B cell (primary cell): Measurements from ENCODE around the gene PRPF19. TPM values are rescaled to one million over a fixed set of nuclear protein-coding genes. Genes with fewer than 3 reads are reported as not detected.

Experiments used
- ATAC-seq: fragments of 200-7000 bp; cut with Tn5 transposase; one replicate; pipeline ENCODE4 v1.10.0; 2021; ENCODE audit warnings: low read depth, mild to moderate bottlenecking, moderate number of reproducible peaks, moderate library complexity
- CTCF ChIA-PET: fragments of 350-600 bp; sonication (Branson Sonifier 250); formaldehyde crosslinking; loops from one replicate; lab custom pipeline; 2021; ENCODE audit warnings: antibody characterized with exemption, inconsistent platforms; lab: Charles Lee
- POLR2A ChIA-PET: fragments of 350-600 bp; sonication (Branson Sonifier 250); formaldehyde crosslinking; loops from one replicate; lab custom pipeline; 2021; ENCODE audit warnings: antibody characterized with exemption; lab: Charles Lee
- DNase-seq: peaks from one replicate; pipeline ENCODE4 v3.0.0; 2013
- H2AFZ ChIP-seq: 2 replicates; pipeline ENCODE4 v1.6.1; 2012; ENCODE audit warnings: mild to moderate bottlenecking, low read depth, low read length; ENCODE audit not compliant: insufficient read depth, poor library complexity, severe bottlenecking
- H3K27ac ChIP-seq, 2 donors: 1 replicate in 1 of 2; 2 replicates in 1 of 2; pipeline ENCODE4 v1.5.1; 2012 to 2013; ENCODE audit warnings: low read length in 2 of 2, mild to moderate bottlenecking in 2 of 2, moderate library complexity in 1 of 2
- H3K27me3 ChIP-seq, 4 experiments: fragments of 200-600 bp in 1 of 4; sonication (generic) in 1 of 4; replicated peaks in 1 of 4; 1 replicate in 2 of 4; 2 replicates in 2 of 4; pipeline versions ENCODE4 v1.6.1 to v1.7.0; 2013 to 2016; ENCODE audit warnings: low read length in 3 of 4, mild to moderate bottlenecking in 2 of 4, mixed read lengths in 1 of 4, moderate library complexity in 1 of 4; ENCODE audit not compliant: insufficient read depth in 4 of 4, control insufficient read depth in 3 of 4; ENCODE audit errors: control extremely low read depth in 1 of 4
- H3K36me3 ChIP-seq, 2 experiments: replicated peaks in 1 of 2; 1 replicate in 1 of 2; 2 replicates in 1 of 2; pipeline versions ENCODE4 v1.6.1 to v1.7.1; 2013; ENCODE audit warnings: low read length in 1 of 2; ENCODE audit not compliant: insufficient read depth in 2 of 2, control insufficient read depth in 1 of 2; ENCODE audit errors: control extremely low read depth in 1 of 2, extremely low read depth in 1 of 2
- H3K4me1 ChIP-seq, 2 donors: fragments of 200-600 bp in 1 of 2; sonication (generic) in 1 of 2; 1 replicate in 1 of 2; 2 replicates in 1 of 2; pipeline versions ENCODE4 v1.5.1 to v1.6.1; 2013 to 2017; ENCODE audit warnings: low read length in 2 of 2; ENCODE audit not compliant: control insufficient read depth in 2 of 2, insufficient read depth in 2 of 2
- H3K4me2 ChIP-seq: replicated peaks from 2 replicates; pipeline ENCODE3; 2012; ENCODE audit warnings: mild to moderate bottlenecking, low read depth, low read length; ENCODE audit not compliant: poor library complexity, severe bottlenecking
- H3K4me3 ChIP-seq, 5 experiments: fragments of 200-600 bp in 1 of 5; sonication (generic) in 1 of 5; 1 replicate in 3 of 5; 2 replicates in 2 of 5; pipeline versions ENCODE4 v1.5.1 to v1.7.0; 2011 to 2016; ENCODE audit warnings: low read length in 4 of 5, mild to moderate bottlenecking in 4 of 5, low read depth in 2 of 5, control low read depth in 1 of 5, moderate library complexity in 1 of 5; ENCODE audit not compliant: insufficient read depth in 1 of 5; ENCODE audit errors: control extremely low read depth in 1 of 5, extremely low read depth in 1 of 5
- H3K79me2 ChIP-seq: fragments of 200-600 bp; sonication (generic); one replicate; pipeline ENCODE4 v1.6.0; 2016; ENCODE audit warnings: low read length; ENCODE audit not compliant: control insufficient read depth, insufficient read depth
- H3K9ac ChIP-seq: fragments of 200-600 bp; sonication (generic); 2 replicates; pipeline ENCODE4 v1.6.1; 2017; ENCODE audit warnings: mild to moderate bottlenecking, low read length, moderate library complexity
- H3K9me3 ChIP-seq, 3 donors: one replicate each; pipeline versions ENCODE4 v1.6.1 to v1.7.1; 2013; ENCODE audit warnings: low read length in 2 of 3; ENCODE audit not compliant: control insufficient read depth in 2 of 3, insufficient read depth in 1 of 3; ENCODE audit errors: control extremely low read depth in 1 of 3
- H4K20me1 ChIP-seq: 2 replicates; pipeline ENCODE4 v1.6.0; 2012; ENCODE audit warnings: mild to moderate bottlenecking, low read length; ENCODE audit not compliant: insufficient read depth, control insufficient read depth, poor library complexity, severe bottlenecking
- H3K27ac Mint-ChIP-seq: one replicate; pipeline ENCODE4 v1.8.0; 2021; ENCODE audit warnings: mixed read lengths
- H3K27me3 Mint-ChIP-seq: one replicate; pipeline ENCODE4 v1.8.0; 2021; ENCODE audit warnings: mixed read lengths
- H3K4me1 Mint-ChIP-seq: one replicate; pipeline ENCODE4 v1.8.0; 2021; ENCODE audit warnings: mixed read lengths
- H3K4me3 Mint-ChIP-seq: one replicate; pipeline ENCODE4 v1.8.0; 2021; ENCODE audit warnings: mixed read lengths
- H3K9me3 Mint-ChIP-seq: one replicate; pipeline ENCODE4 v1.8.0; 2022; ENCODE audit warnings: mixed read lengths; ENCODE audit not compliant: insufficient read depth
- EZH2 ChIP-seq: IDR thresholded peaks from 2 replicates; pipeline ENCODE4 v1.6.1; 2012; ENCODE audit warnings: borderline replicate concordance, low read depth, mild to moderate bottlenecking, moderate library complexity, low read length; ENCODE audit not compliant: insufficient read depth, poor library complexity, severe bottlenecking
- WGBS: methylation state at CpG from one replicate; pipeline ENCODE4 v1.1.5; 2013; ENCODE audit warnings: missing lambda C conversion rate; ENCODE audit not compliant: insufficient coverage; 5-methylcytosine and 5-hydroxymethylcytosine counted together
- intact Hi-C: fragments of 100-400 bp; cut with micrococcal nuclease; formaldehyde crosslinking; loops from one replicate; pipeline ENCODE4 v1.10.0; 2022
- polyA plus RNA-seq: library from polyadenylated mRNA; depleted of rRNA; stranded (reverse); fragments of >200 nt; gene quantifications from 2 replicates; pipeline ENCODE4 v1.2.3, GENCODE V29; 2012
- total RNA-seq, 2 donors: library from RNA; stranded (reverse); fragments of 120-200 nt in 1 of 2; gene quantifications; 1 replicate in 1 of 2; 2 replicates in 1 of 2; pipeline versions ENCODE4 v1.2.3 to v1.2.4, GENCODE V29; 2013 to 2022
- TF ChIP-seq, protein P1 (sequence below): fragments of 200-600 bp; IDR thresholded peaks from one replicate; pipeline ENCODE4 v1.8.0; 2022; ENCODE audit warnings: antibody characterized with exemption, mild to moderate bottlenecking

PRPF19 gene
- total and polyA plus RNA-seq, 2 donors (not counting 1 experiment from before 2014, with no cell fraction given), result 41.8 to 89.9 TPM

DNA sequence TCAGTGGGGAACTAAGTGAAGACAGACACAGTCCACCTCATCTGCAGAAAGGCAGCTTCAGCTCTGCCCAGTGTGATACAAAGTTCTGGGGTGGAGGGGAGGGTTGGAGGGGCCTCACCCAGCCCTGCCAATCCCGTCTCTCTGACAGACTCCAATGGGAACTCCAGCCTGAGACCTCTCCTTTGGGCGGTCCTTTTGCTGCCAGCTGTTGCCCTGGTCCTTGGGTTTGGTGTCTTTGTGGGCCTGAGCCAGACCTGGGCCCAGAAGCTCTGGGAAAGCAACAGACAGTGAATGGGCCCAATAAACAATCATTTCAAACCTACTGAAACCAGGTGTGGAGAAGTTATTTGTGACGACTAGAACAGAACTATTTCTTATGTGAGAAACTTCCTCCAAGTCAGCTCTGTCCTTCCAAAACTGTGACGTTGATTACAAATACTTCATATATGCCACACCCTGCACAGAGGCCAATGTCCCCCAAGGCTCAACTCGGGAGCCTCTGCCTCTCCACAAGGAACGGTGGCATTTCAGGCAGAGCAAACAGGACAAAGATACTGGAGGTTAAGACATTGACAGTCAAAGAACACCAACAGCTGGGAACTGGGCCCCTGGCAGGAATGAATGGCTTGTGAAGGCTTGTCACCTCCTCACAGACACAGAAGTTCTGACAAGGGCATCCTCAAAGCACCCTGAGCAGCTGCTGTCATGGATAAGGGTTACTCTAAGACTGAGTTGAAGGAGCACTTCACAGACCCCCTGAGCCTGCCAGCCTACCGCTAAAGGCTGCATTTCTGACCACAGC is 30.8 kb downstream of the PRPF19 start:
- ChIA-PET POLR2A (no interaction called here), CTCF (interaction anchor here (2.0 to 2.1 kb wide), 2 partner anchors 23 to 45 kb away, joined by 5 to 6 read pairs; no protein-coding TSS in a partner anchor)
- DNase-seq (no peak), ATAC-seq (no peak)
- Histone ChIP-seq H3K4me1 (no peaks in the 10 kb centered on the region), H3K4me2 (no peak overlapping the region), H3K36me3 (peaks cover 0 to 15% of the 10 kb centered on the region in 2 experiments), H3K27me3 (no peaks in the 10 kb centered on the region), H3K9me3 (no peaks in the 10 kb centered on the region), H3K4me3 (no peak overlapping the region), H4K20me1 (no peaks in the 10 kb centered on the region), H3K9ac (no peak overlapping the region), H3K27ac (no peak overlapping the region), H3K79me2 (no peaks in the 10 kb centered on the region), H2AFZ (no peak overlapping the region)
- Mint-ChIP-seq H3K9me3 (no peaks in the 10 kb centered on the region), H3K4me1 (no peaks in the 10 kb centered on the region), H3K27me3 (no peaks in the 10 kb centered on the region), H3K4me3 (no peak overlapping the region), H3K27ac (no peak overlapping the region)
- no peak for TF ChIP-seq EZH2
- TF ChIP-seq, protein P1, sequence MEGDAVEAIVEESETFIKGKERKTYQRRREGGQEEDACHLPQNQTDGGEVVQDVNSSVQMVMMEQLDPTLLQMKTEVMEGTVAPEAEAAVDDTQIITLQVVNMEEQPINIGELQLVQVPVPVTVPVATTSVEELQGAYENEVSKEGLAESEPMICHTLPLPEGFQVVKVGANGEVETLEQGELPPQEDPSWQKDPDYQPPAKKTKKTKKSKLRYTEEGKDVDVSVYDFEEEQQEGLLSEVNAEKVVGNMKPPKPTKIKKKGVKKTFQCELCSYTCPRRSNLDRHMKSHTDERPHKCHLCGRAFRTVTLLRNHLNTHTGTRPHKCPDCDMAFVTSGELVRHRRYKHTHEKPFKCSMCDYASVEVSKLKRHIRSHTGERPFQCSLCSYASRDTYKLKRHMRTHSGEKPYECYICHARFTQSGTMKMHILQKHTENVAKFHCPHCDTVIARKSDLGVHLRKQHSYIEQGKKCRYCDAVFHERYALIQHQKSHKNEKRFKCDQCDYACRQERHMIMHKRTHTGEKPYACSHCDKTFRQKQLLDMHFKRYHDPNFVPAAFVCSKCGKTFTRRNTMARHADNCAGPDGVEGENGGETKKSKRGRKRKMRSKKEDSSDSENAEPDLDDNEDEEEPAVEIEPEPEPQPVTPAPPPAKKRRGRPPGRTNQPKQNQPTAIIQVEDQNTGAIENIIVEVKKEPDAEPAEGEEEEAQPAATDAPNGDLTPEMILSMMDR, result no peak
- 94% methylated on average over 6 of the region's 7 CpGs for WGBS
- intact Hi-C loops, result no loop called here
